Activated T-helper 1 cell treated with anti-CD3 and anti-CD28 coated beads, Interleukin-2, amount 50 U/mL, for 16 hours (primary cell): ENCODE data around the gene CCL27.

ENCODE experiments used
- DNase-seq, 2 donors: peaks; one replicate each; pipeline ENCODE4 v3.0.0-alpha.2; 2020; ENCODE audit warnings: low read depth in 1 of 2, low spot score in 1 of 2

The CCL27 gene

DNA sequence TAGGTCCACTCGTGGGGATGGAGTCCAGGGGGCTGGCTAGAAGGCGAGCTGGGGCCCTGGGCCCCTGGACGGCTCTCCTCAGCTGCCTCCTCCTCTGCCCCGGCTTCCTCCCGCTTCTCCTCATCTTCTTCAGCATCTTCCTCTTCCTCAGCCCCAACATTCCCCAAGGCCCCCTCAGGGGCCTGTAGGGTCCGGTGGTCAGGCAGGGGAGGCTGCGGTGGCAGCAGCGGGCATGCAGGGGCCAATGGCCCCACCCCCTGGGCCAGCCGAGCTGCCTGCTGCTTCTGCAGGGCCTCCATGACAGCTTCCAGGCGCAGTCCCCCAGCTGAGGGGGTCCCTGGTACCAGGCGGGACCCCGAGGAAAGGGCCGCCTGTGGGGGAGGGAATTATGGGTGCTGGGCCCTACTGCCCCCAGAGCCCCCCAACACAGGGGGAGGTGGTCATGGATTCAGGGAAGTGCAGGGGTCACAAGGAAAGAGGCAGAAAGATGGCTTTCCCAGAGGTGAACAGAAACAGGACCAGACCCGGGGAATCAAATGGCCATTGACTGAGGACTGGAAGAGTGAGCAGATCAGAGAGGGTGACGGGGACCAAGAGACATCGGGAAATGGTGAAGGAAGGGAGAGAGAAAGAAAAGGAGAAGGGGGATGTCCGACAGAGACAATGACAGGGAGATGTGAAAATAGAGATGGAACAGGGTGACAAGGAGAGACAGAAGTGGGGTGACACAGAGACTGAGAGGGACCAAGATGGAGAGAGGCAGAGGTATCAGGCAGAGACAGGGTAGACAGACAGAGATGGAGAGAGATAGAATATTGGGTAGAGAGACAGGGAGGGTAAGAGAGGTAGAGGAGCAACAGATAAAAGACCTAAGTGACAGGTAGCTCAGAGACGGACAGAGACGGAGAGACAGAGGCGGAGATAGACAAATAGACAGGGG is 34.5 kb downstream of the CCL27 start:
- no peak for DNase-seq

DNA sequence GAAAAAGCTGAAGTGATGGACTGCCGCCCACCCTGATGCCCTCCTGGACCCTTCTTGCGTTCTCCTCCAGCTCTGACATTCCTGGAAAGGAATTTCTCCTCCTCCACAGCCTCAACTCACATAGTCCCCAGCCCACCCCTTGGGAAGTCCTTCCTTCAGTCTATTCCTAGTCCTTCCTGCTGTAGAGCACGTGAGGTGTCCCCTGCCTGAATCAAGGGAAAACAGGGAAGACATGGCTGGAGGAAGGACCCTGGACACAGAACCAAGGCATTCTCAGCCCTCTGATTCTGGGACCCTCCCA is 37.3 kb downstream of the CCL27 start:
- DNase-seq, result no peak

GRCh38 chr9:34624475-34625185 is 37.8 kb downstream of the CCL27 start:
- DNase-seq, result no peak

GRCh38 chr9:34623374-34624235 is 38.9 kb downstream of the CCL27 start:
- DNase-seq, result no peak

DNA sequence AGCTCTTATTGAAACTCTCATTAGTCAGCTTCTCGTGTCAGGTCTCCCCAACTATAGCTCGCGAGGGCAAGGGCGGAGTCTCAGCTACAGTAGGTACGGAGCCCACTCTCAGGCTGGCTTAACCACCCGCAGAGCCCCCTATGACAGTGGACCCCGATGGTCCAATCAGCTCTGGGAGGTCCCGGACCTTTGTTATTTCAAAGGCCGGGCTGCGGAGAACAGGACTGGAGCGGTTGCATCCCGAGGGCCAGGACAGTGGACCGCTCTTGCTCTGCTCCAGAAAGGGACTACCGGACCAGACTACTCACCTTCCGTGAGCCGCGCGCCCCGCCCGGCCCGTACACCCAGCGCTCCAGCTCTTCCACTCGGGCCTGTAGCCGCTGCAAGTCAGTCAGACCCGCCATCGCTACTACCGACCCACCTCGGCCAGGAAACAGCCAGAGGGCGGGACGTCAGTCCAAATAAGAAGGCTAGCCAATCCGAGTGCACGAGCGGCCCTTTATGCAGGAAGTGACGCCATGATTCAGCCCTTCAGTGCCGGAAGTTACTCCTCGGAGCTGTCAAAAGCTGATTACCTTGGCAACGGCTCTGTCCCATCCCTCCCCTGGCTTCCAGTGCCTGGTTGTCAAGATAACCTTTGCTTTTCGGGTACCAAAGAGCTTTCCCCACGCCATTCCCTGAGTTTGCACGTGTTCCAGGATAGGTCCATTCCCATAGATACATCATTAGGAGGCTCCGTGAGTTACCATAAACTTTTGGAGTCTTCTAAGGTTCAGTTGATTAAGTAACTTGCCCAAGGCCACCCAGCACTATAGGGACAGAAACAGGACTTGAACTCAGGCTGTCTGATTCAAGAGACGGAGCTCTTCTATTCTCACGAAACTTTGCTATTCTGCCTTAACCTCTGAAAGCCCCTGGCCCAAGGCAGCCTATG is 42.1 kb downstream of the CCL27 start, which contains the start of gene DCTN3:
TSS of gene DCTN3 (minus strand) at position 435 of the 934 bp plus-strand sequence. CDS start at position 404, 31 bp downstream.
- DNase-seq, result peak; percentile 75 to 83

DNA sequence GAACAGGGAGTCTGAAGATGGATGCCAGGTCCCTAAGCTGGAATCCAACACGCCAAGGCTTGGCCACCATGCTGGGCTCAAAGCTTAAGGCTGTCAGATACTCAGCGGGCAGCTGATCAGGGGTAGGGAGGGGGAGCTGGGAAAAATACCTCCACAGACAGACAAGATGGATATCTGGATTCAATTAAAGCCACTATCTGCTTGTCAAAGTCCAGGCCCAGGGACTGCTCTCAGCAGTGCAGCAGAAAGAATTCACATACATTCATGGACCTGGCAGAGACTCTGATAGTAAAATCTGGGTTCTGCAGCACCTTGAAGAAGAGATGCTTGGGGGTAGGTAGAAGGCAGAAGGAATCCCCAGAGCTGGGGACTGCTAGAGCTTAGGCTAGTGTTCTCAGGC is 47.3 kb downstream of the CCL27 start:
- no peak for DNase-seq

GRCh38 chr9:34612788-34613390 is 49.6 kb downstream of the CCL27 start:
- peak; percentile 39 to 56 for DNase-seq
